ENCODE measurements around the gene WSCD2. TPM values are rescaled to one million over a fixed set of nuclear protein-coding genes. Genes with fewer than 3 reads are reported as not detected.

The WSCD2 gene
- 7.6 TPM for total RNA-seq

DNA sequence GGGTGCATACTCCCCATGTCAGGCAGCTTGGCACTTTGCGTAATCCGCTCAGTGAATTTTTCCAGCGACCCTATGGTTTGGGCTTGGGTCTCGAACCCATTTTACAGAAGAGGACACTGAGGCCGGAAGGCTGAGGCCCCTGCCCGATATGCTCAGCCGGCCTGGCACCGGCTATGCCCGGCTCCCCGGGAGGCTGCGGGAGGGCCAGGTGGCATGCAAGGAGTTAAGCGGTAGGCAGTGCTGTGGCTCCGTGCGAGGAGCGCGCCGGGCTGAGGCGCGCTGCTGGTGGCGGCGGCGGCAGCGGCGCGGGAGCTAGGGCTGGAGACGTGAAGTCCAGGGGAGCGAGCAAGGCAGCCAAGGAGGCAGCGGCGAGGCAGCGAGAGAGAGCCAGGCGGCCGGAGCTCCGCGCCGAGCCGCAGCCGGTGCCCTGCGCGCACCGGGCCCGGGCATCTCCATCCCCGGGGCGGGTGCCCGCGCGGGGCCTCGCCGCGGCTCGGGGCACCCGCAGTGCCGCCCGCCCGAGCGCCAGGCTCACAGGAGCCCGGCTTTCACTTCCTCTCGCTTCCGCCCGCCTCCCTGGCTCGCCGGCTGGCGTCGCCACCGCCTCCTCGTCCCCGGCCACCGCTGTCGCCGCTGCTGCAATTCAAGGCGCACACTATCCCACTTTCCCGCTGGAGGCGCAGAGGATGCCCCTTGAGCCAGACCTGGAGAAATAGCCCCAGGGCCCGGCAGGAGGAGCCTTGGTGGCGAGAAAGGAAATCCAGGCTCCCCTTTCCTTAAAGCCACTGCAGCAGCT lies at the start of gene WSCD2:
WSCD2 (plus strand) TSS at position 272 of the 796 bp plus-strand sequence. CDS start 66,545 bp downstream, outside the sequence.

Other genes starting within 250 kb of the WSCD2 start
- 7.5 TPM for gene CMKLR1, start 210.0 kb downstream of the WSCD2 start, total RNA-seq

All from metanephros (tissue), 1 donor.